ENCODE results near the gene ECI1.

DNA sequence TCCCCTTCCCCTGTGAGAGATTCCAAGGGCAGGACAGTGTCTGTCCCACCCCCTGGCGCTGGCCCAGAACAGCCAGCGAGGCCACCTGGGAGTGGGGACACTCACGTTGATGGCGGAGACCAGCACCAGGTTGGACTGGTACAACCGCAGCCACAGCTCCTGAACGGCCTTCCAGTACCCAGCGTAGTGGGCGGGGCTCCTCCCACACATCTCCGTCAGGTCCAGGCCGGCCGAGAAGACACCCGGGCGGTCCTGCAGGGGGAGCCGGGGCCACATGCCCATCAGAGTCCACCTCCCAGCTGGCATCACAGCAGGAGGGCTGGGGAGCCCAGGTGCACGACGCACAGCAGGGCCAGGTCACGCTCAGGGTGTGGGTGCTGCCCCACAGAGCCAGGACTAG is 7.1 kb downstream of the ECI1 start:
- TF ChIP-seq, protein P1, sequence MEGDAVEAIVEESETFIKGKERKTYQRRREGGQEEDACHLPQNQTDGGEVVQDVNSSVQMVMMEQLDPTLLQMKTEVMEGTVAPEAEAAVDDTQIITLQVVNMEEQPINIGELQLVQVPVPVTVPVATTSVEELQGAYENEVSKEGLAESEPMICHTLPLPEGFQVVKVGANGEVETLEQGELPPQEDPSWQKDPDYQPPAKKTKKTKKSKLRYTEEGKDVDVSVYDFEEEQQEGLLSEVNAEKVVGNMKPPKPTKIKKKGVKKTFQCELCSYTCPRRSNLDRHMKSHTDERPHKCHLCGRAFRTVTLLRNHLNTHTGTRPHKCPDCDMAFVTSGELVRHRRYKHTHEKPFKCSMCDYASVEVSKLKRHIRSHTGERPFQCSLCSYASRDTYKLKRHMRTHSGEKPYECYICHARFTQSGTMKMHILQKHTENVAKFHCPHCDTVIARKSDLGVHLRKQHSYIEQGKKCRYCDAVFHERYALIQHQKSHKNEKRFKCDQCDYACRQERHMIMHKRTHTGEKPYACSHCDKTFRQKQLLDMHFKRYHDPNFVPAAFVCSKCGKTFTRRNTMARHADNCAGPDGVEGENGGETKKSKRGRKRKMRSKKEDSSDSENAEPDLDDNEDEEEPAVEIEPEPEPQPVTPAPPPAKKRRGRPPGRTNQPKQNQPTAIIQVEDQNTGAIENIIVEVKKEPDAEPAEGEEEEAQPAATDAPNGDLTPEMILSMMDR (conservative IDR thresholded peaks at IDR 0.05; ENCODE audit: low read depth, low read length) = no peak
- TF ChIP-seq EZH2 (IDR thresholded peaks at IDR 0.05; ENCODE audit: low read length, unreplicated experiment) (no peak), EZH2phosphoT487 (IDR thresholded peaks at IDR 0.05; ENCODE audit: borderline replicate concordance, low read length) (no peak)
